HG02852 (cell line): ENCODE measurements around the gene TCERG1L.

ENCODE experiments used
- ATAC-seq: cut with Tn5 transposase; IDR thresholded peaks from one replicate; pipeline ENCODE4 v1.9.1; 2021; ENCODE audit warnings: mild to moderate bottlenecking, moderate library complexity; ENCODE audit not compliant: unreplicated experiment

Gene TCERG1L

DNA sequence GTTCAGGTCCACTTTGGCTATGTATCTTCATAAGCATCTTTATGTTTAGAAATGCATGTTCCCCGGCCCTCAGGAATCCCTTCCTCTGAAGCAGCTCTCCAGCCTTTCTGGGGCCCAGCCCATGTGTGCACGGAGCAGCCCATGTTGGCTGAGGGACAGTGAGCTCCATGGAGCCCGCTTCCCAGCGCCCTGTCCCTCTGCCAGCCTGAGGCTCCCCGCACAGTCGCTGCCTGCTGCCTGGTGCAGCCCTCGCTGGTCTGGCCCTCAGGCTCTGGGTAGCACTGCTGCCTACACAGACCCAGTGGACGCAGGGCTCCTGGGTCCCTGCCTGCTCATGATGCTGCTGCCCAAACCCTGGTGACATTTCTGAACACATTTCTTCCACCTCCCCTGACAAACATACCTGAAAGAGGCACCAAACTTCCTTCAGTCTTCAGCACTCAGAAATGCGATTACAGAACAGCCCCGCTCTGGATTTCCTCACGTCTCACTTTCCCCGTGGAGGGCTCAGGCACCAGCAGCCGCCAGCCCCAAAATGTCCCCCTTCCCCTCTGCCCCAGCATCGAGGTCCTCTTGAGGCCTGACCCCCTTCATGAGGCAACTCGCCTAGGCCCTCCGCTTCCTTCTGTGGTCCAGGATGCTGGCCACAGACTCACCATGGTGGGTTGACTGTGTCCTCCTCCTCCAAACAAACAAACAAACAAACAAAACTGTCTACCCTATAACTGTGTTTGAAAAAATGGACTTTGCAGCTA is 5.0 kb upstream of the TCERG1L start:
- ATAC-seq, result no peak

DNA sequence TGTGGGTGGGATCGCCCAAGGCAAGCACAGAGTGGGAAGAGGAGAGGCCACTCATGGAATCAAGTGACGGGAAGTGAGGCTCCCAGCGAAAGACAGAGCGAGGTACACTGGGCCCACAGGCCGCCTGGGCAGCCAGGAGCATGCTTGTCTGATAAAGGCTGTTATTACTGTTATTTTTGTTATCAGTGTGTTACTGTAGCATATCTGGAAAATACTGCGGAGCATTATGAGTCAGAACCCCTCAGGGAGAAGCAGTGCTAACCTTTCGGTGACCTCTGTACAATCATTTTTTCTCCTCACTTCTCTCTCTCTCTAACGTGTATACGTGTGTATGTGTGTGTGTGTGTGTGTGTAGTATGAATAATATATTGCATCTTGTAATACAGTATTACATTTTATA is 3.8 kb upstream of the TCERG1L start:
- ATAC-seq, result no peak

GRCh38 chr10:131314799-131315198 is 3.3 kb upstream of the TCERG1L start:
- ATAC-seq, result no peak

- no peak for ATAC-seq
Measured at GRCh38 chr10:131314148-131314547, 2.6 kb upstream of the TCERG1L start.

- no peak for ATAC-seq
Measured at GRCh38 chr10:131313377-131313776, 1.9 kb upstream of the TCERG1L start.

GRCh38 chr10:131312478-131312836 is 936 bp upstream of the TCERG1L start:
- no peak for ATAC-seq

- no peak for ATAC-seq
Measured at GRCh38 chr10:131311402-131311660, 190 bp downstream of the TCERG1L start.

GRCh38 chr10:131310551-131311401 is 745 bp downstream of the TCERG1L start:
- no peak for ATAC-seq

DNA sequence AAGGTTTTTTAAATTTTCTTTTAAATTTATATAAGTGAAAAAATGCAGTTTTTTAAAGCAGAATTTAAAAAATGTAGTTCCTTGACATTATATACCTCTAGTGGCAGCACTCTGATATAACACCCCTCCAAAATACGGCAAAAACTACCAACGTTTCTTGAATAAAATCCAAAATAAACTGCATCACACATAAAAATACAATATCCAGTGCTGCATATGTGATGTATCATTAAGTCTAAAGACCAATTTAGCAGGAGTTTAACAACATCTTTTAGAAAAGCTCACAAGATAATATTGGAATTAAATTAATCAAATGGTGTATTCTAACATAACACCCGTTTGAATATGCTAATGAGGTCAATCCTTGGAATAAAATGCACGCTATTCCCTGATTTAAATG is 1.4 kb downstream of the TCERG1L start:
- ATAC-seq, result no peak

DNA sequence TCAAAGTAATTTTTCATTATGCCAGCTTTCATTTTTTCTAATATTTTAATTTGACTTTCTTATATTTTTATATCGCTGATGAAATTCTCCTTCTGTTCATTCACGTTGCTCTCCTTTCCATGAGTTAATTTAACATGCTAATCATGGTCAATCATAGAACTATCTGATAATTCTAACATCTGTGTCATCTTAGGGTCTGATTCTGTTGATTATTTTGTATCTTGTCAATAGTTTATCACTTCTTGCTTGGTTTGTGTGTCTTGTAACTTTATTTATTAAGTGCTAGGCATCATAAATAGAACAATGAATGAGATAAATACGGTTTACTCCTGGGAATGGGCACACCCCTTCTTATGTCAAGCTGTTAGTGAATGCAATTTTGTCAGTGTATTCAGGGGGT is 11.0 kb downstream of the TCERG1L start:
- ATAC-seq, result no peak

DNA sequence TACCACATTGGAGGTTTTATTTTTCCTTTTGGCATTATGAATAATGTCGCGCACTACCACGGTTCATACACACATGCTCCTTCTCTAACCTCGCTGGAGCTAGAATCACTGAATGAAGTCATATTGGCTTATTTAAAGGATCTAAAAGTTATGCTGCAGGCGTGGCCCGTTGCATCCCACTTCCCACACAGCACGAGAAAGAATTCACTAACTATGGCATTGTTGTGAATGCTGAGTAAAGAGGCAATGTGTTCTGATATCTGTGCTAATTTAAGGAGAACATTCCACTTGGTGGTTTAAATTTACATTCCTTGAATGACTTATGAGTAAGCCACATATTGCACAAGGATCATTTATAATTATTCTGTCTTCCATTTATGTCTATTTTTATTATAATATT is 20.7 kb downstream of the TCERG1L start:
- ATAC-seq, result no peak

DNA sequence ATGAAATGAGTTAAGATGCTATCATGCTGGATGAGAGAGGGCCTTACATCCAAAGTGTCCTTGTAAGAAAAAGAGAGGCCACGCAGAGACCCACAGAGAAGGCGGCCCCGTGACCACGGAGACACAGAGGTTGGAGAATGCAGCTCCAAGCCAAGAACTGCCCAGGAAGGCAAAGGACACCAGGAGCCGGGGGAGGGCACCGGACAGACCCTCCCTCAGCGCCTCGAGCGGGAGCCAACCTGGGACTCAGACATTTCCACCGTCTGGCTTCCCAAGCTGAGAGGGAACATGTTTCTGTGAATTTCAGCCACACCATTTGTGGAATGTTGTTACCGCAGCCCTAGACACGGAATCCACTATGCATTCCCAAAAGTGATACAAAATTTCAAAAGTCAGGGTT is 22.9 kb downstream of the TCERG1L start:
- no peak for ATAC-seq

- ATAC-seq, result no peak
Measured at GRCh38 chr10:131282961-131283360, 28.6 kb downstream of the TCERG1L start.

- ATAC-seq, result no peak
Measured at GRCh38 chr10:131280101-131280500, 31.4 kb downstream of the TCERG1L start.

GRCh38 chr10:131279516-131279915 is 32.0 kb downstream of the TCERG1L start:
- no peak for ATAC-seq

DNA sequence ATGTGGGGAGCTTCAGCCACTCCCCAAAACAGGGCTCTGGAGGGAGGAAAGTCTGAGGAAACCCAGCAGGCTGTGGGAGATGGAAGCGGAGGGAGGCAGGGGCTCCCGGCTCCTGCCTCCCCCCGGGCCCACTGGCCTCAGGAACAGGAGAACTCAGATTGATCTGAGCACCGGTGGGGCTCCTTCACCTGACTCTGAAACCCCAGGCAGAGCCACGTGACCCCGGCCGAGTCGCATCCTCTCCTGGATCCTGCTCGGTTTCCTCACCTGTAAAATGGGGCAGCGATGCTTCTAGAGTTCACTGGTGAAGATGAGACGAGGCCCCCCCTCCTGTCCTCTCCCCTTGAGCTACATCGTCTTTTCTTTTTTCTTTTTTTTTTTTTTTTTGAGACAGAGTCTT is 33.6 kb downstream of the TCERG1L start:
- ATAC-seq, result no peak

- no peak for ATAC-seq
Measured at GRCh38 chr10:131277278-131277677, 34.2 kb downstream of the TCERG1L start.

- no peak for ATAC-seq
Measured at GRCh38 chr10:131275691-131276090, 35.8 kb downstream of the TCERG1L start.

DNA sequence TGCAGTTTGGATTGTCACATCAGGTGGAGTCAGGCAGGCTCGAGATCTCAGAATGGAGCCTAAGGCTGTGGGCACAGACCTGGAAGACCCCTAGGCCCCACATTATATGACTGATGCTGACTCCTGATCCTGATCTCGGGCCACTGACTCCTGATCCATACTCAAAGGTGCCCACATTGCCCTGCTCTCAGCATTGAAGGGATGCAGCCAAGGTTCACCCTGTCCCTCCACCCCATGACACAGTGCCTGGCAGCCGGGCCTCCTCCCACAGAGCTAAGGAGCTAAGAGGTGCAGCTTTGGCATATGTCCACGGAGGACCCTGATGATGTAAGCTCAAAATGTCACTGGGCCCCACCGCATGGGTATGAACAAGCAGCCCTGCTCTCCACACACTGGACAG is 36.6 kb downstream of the TCERG1L start:
- ATAC-seq, result no peak

DNA sequence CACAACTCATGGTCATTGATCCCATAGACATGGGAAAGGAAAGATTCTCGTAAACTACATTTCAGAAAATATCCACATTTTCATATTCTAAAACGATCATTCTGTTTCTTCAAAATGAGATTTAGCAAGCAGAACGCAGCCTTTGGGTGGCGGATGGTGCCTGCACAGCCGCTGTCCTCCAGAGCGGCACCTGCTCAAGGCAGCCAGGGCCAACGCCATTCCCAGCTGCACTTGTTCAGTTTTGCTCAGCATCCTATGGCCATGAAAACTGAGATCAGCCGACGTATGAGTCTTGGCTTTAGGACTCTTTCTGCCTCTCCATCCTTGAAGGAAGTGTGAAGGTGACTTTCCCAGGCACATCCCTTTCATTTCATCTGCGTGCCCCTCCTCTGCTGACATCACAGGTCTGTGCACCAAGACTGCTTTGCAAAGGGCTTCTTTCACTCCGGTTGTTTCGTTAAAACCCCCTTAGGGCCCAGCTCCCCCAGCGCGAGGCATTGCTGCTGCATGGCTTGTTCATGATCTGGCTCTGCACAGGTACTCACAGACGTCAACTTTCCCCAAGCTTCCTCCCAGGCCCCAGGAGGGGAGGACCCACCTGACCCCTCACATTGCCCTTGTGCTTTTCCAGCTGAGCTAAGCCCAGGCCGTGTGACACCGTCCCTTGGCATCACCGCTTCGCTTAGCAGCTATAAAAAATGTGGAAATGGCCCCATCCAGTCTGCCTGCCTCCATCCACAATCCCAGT is 37.2 kb downstream of the TCERG1L start:
- ATAC-seq, result no peak

DNA sequence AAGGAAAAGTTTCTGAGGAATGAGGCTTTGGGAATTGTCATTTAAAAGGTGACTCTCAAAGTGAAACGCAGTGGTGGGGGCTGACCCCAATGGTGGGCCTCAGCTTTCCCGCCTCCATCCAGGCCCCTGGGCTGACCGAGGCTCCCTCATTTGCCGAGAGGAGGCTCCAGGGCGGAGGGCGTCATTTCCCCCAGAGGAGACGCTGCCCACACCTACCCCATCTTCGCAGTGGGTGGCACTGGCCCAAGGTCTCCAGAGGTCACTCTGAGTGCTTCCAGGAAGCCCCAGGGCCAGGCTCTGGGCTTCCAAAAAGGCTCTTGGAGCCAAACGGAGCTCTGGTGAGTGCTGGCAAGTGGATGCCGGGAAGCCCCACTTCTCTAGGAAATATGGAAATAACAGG is 38.0 kb downstream of the TCERG1L start:
- ATAC-seq, result no peak

GRCh38 chr10:131272897-131273451 is 38.5 kb downstream of the TCERG1L start:
- no peak for ATAC-seq
